ENCODE results near the gene KIAA1958. TPM values are rescaled to one million over a fixed set of nuclear protein-coding genes. Genes with fewer than 3 reads are reported as not detected.
A peak's percentile ranks its signal among the peaks of the same experiment; 100 is the strongest.

The KIAA1958 gene
- total and polyA plus RNA-seq, 8 donors: 1.4 to 11.8 (median 5.6) TPM

- H3K9me3 ChIP-seq: no peaks in the 10 kb centered on the region
- 88 to 92% methylated on average over 1 of the region's 1 CpG for WGBS, 2 donors
- no peak overlapping the region for H3K27ac ChIP-seq
- H3K4me1 ChIP-seq: peaks cover 6 to 26% (median 15%) of the 10 kb centered on the region in 3 donors
- DNase-seq: no peak
- no peak overlapping the region for H3K4me3 ChIP-seq
- no peak for ATAC-seq
- TF ChIP-seq CTCF (IDR thresholded peaks at IDR 0.05): no peak
- FAIRE-seq: no peak
- H3K36me3 ChIP-seq: no peaks in the 10 kb centered on the region
- intact Hi-C loops (cut with DNase I): no loop called here
- no peaks in the 10 kb centered on the region for H3K27me3 ChIP-seq
Measured at GRCh38 chr9:112542593-112543292, 56.1 kb downstream of the KIAA1958 start.

DNA sequence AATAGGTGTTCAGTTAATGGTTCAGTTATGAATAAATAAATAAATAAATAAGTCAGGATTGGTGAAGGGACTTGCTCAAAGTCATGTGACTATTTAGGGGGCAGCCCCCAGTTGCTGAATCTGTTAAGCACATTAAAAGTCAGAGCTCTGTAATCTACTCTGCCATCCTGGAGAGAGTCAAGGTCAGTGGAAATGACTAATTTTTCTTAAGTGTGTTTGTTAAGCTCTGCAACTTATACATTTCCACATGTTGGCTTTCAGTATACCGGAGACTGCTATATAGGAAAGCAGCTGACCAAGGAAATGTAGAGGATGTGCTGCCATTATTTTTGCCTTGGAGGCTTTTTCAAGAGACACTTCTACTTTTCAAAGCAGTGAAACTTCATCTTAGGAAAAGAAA, 57.9 kb downstream of the KIAA1958 start:
- no peak for FAIRE-seq
- no peak overlapping the region for H3K27ac ChIP-seq
- H3K9me3 ChIP-seq: no peaks in the 10 kb centered on the region
- no peaks in the 10 kb centered on the region for H3K36me3 ChIP-seq
- WGBS, 2 donors: 72 to 79% methylated on average over 1 of the region's 1 CpG
- no peak for DNase-seq
- no peak for TF ChIP-seq CTCF (IDR thresholded peaks at IDR 0.05)
- H3K4me1 ChIP-seq: peaks cover 6 to 33% (median 15%) of the 10 kb centered on the region in 3 donors
- H3K4me3 ChIP-seq: no peak overlapping the region
- H3K27me3 ChIP-seq: no peaks in the 10 kb centered on the region
- peak in 2 of 4 donors; percentile 12 to 14 for ATAC-seq
- intact Hi-C loops (cut with DNase I): no loop called here

DNA sequence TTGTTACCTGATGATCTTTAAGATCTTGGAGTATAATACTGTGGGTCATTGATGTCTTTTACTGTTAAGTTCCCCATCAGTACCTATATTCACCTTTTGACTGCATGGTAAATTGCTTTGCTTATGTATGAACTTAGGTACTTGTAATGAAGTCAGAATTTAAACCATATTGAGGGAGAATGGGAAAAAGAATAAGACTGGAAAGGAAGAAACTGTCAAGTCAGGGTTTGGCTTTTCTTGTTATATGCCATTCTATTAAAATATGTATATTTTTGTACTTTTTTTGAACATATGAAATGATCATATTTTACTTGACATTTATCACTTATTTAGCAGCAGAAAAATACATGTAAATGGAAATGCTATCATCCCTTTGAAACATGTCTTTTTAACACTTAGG, 58.6 kb downstream of the KIAA1958 start:
- no peak overlapping the region for H3K4me3 ChIP-seq
- H3K9me3 ChIP-seq: no peaks in the 10 kb centered on the region
- ATAC-seq (no peak), FAIRE-seq (no peak), DNase-seq (no peak)
- TF ChIP-seq CTCF (IDR thresholded peaks at IDR 0.05): no peak
- H3K4me1 ChIP-seq: peaks cover 6 to 40% (median 20%) of the 10 kb centered on the region in 3 donors
- no peak overlapping the region for H3K27ac ChIP-seq
- no peaks in the 10 kb centered on the region for H3K36me3 ChIP-seq
- H3K27me3 ChIP-seq: no peaks in the 10 kb centered on the region
- intact Hi-C loops (cut with DNase I): no loop called here

- WGBS, 2 donors: 55 to 63% methylated on average over 4 of the region's 4 CpGs
- intact Hi-C loops (cut with DNase I): no loop called here
- no peak for TF ChIP-seq CTCF (IDR thresholded peaks at IDR 0.05)
- peak overlapping the region in 1 of 4 donors; percentile 33 for H3K27ac ChIP-seq
- H3K27me3 ChIP-seq: no peaks in the 10 kb centered on the region
- H3K4me1 ChIP-seq: peaks cover 6 to 43% (median 32%) of the 10 kb centered on the region in 3 donors
- H3K9me3 ChIP-seq: no peaks in the 10 kb centered on the region
- no peak for DNase-seq
- ATAC-seq: peak in 2 of 4 donors; percentile 12 to 18
- H3K36me3 ChIP-seq: no peaks in the 10 kb centered on the region
- no peak for FAIRE-seq
- H3K4me3 ChIP-seq: no peak overlapping the region
Measured at GRCh38 chr9:112546149-112547012, 59.8 kb downstream of the KIAA1958 start.
